Stimulated activated CD8-positive, alpha-beta memory T cell treated with anti-CD3 and anti-CD28 coated beads, Interleukin-12 subunit alpha, Interleukin-12 subunit beta, amount 100 ng/mL, for 1 hour (primary cell): ENCODE data around the gene TMEM273.
A peak's percentile ranks its signal among the peaks of the same experiment; 100 is the strongest.

Experiments
- DNase-seq: peaks from one replicate; pipeline ENCODE4 v3.0.0-alpha.2; 2020; ENCODE audit warnings: low read depth

TMEM273 gene, protein sequence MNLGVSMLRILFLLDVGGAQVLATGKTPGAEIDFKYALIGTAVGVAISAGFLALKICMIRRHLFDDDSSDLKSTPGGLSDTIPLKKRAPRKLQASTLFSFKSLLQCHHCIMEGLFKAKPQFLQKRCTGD

GRCh38 chr10:49187950-49188761 is at the start of gene TMEM273:
TSS of gene TMEM273 (minus strand) at chr10:49188391. CDS start at chr10:49188336, 55 bp downstream.
- DNase-seq = peak; percentile 23

- DNase-seq = no peak
Observed at GRCh38 chr10:49237985-49238384, 49.8 kb upstream of the TMEM273 start.

DNA sequence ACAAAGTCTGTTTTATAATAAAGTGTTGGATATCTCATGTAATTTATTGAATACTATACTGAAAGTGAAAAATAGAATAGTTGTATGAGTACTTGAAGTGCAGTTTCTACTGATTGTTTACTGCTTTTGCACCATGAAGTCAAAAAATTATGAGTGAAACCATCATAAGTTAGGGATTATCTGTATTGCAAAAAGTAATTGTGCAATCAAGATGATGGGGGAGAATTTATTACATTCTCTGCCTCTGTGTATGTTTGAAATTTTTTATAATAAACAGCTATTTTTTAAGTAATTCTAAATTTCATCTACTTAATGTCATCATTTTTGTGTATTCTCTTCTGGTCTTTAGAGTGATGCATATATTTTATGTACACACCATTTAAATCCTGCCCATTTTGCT is 47.2 kb upstream of the TMEM273 start:
- DNase-seq = no peak

GRCh38 chr10:49231086-49231820 is 43.1 kb upstream of the TMEM273 start:
- no peak for DNase-seq

- DNase-seq = no peak
Observed at GRCh38 chr10:49230004-49230403, 41.8 kb upstream of the TMEM273 start.

DNA sequence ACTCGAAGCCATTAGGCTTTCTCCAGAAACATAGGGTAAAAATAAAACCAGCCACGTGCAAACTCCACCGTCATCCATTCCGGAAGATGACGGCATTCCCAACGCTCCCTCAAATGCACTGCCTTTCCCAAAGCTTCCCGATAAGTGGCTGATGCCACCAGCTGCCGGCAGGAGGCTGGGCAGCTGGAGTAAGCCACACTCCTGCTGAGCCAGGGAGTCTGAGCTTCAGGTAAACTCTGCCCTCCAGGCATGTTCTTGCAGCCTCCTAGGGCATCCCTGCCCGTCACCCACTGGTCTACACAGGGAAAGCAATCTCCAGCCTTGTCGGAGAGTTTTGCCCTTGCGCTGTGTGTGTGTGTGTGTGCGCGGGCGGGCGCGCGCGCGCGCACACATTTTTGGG is 40.5 kb upstream of the TMEM273 start:
- DNase-seq = no peak

- no peak for DNase-seq
Observed at GRCh38 chr10:49227406-49227805, 39.2 kb upstream of the TMEM273 start.

DNA sequence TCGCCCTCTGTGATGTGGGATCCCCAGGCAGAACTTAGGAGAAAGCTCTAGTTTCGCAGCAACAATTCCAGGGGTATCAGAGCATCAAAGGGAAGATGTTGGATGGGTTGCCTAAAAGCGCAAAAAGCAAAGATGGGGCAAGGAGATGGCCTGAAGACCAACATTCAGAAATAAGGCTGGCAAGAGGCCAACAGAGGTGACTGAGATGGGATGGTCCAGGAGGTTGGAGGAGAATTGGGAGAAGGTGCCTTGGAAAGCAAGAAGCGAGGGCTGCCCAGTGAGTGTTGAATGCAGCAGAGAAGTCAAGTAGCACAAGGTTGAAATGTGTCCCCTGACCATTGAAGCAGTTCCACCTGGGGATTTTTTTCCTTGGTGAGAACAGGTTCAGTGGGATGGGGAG is 38.4 kb upstream of the TMEM273 start:
- no peak for DNase-seq

DNA sequence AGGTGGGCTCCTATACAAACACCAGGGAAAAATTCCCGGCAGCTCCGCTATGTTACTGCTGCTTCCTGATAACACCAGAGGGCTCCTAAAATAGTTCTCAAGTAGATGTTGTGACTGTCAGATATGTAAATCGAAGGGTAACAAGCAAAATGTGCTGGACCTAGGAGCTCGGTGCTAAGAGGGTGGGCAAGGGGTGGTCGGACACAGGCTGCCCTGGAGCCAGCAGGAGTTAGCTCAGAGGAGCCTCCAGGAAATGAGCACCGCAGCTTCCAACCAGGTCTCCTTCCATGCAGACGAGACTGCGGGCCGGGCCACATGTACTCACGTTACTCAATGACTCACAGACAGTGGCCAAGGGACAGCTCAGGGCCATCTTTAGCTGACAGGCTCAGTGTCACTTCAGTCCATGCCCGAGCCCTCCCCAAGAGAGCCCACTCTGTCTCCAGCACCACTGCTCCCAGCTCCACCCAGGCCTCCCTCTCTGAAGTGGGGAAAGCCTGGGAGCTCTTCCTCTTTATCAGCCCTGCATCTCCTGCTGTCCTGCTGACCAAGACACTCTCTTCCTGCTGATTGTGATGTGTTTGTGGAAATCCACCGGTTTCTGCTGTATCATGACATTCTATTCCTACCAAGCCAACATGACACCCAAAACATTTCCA is 37.2 kb upstream of the TMEM273 start:
- DNase-seq = no peak

DNA sequence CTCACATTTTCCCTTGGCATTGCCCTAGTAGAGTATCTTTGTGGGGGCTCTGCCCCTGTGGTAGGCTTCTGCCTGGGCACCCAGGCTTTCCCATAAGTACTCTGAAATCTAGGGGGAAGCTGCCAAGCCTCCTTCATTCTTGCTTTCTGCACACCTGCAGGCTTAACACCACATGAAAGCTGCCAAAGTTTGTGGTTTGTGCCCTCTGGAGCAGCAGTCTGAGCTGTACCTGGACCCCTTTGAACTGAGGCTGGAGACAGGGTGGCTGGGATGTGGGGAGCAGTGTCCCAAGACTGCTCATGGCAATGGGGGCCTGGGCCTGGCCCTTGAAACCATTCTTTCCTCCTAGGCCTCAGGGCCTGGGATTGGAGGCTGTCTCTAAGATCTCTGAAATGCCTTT is 35.0 kb upstream of the TMEM273 start:
- no peak for DNase-seq

DNA sequence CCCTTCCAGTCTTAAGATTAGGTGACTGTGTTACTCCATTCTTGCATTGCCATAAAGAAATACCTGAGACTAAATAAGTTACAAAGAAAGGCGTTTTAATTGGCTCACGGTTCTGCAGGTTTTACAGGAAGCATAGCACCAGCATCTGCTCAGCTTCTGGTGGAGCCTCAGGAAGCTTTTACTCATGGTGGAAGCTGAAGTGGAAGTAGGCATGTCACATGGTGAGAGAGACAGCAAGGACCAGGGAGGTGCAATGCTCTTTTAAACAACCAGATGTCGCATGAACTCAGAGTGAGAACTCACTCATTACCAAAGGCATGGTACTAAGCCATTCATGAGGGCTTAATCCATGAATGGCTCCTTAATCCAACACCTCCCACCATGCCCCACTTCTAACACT is 34.0 kb upstream of the TMEM273 start:
- no peak for DNase-seq

DNA sequence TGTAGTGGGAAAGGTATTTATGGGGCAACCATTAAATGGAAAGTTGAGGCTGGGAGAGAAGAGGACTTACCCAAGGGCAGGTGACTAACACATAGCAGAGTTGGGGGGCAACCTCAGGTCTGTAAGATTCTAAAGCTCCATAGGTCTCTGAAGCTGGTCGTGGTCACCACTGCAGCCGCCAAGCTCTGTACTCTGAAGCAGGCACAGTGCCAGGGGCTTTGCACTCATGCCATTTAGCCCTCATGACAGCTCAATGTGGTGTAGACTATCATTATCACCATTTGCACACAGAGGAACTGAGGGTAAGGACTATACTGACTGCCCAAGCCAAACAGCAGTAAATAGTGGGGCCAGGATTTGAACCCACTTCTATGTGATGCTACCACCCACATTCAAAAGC is 32.5 kb upstream of the TMEM273 start:
- no peak for DNase-seq

DNA sequence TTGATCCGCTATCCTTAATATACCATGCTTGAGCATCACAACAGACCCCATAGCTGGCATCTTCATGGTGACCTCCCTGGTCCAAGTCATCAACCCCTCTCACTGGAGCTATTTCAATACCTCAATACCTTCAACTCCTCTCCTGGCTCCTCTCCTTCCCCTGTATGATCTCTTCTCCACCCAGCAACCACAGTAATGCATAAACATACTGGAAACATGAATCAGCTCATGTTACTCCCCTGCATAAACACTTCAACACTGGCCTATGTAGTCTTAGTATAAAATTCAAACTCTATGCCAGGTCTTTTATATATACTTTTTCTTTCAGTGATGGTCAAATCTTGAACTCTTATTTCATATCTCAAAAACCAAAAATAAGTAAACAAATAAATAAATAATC is 31.8 kb upstream of the TMEM273 start:
- no peak for DNase-seq

DNA sequence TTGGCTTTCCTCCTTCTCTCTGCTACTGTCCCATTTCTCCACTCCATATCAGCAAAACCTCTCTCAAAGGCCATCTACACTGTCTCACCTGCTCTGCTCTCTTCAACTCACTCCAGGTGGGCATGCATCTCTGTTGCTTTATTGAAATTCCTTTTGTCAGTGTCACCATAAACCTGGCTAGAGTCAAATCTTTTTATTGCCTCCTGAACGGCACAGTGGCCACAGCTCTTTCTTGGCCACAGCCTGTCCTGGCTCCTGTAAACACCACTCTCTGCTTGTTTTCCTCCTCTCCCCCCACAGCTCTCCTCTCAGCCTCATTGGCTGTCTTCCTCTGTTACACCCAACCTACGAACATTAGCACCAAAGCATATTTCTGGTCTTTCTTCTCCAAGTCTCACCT is 31.1 kb upstream of the TMEM273 start:
- no peak for DNase-seq

DNA sequence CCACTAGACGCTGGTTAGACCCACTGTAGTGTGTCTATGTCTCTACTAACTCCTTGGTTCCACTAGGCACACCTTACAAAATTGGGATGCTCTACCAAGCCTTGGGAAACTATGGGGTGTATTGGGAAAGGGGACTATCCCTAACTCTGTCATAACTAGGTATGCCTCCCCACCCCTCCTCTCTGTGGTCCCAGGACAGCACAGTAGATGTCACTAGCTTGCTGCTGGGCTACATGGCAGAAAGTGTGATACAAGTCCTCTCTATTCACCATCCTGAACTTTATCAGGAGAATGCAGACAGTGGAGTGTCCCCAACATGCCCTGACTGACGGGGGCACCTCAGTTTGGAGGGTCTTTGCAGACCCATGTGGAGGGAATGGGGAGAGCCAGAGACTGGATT is 30.3 kb upstream of the TMEM273 start:
- DNase-seq = no peak

DNA sequence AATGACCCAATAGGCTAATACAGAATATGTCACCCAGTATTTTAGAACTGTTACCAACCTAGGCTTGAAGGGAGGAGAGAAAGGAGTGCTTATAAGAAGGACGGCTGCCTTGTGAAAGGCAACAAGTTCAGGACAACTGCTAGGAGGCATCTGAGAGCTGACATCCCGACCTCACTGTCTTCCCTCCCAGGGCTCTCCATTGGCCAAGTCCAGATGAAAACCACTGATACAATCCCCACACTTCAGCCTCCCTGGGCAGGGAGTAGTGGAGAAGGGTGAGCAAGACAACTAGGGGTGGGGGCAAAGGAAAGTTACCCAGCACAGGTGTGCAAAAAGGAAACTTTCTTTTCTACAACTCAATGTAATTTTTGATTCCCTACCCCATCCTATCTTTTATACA is 29.5 kb upstream of the TMEM273 start:
- DNase-seq = no peak

DNA sequence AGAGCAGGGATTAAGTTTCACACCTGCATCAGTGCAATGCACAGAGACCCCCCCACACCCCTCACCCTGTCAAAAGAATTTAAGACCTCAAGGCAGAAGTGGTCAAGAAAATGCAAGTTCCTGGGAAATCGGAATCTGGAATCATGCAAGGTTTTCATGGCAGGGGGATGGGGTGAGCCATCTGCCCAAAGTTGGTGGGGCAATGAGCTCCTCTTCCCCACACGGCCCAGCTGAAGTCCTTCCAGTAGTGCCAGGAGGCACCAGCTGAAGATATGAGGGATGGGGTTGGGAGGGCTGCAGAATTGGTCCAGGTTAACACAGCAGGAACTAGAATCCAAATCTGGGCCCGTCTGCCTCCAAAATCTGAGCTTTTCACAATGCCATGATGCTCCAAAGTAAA is 25.0 kb upstream of the TMEM273 start:
- DNase-seq = no peak

GRCh38 chr10:49212783-49213182 is 24.6 kb upstream of the TMEM273 start:
- DNase-seq = no peak

- DNase-seq = no peak
Observed at GRCh38 chr10:49212076-49212475, 23.9 kb upstream of the TMEM273 start.

- DNase-seq = no peak
Observed at GRCh38 chr10:49208996-49209395, 20.8 kb upstream of the TMEM273 start.

DNA sequence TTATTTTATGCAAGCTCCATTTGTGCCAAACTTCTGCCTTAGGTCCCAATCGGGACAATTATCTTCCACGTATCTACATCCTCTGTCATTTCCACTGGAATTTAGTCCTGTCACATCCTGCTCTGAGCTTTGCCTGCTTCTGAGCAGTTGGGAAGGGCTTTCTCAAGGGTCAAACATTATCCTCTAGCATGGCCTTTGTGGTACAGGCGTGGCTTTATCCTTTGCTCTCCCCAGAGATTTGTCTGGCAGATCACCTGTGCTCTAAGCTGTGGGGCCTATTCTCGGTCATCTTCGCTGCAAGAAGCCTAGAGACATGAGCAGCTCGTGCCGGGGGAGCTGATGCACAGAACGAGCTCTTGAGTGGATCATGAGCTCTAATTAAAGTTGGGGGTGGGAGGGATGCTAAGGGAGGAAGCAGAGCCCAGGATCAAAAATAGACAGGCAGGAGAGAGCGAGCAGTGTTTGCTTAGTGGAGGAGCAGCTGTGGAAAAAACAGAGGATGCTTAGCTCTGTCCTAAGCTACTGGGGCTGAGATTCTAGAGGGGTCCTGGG is 19.8 kb upstream of the TMEM273 start:
- no peak for DNase-seq

DNA sequence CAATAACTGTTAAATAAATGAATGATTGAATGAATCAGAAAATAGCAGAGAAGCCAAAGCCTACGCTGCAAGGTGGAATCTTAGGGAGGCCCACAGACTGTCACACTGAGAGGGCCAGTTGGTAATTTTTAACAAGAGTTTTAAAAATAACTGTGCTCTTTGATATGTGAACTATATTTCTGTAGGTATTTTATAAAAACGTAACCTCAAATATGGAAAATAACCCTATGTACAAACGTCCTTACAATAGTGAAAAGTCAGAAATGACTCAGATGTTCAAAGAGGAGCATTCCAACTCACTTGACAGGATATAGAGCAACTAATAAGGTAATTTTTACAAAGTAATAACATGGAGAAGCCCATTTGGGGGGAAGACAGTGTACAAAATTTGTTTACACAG is 18.9 kb upstream of the TMEM273 start:
- DNase-seq = no peak
